Stimulated activated CD4-positive, alpha-beta T cell treated with anti-CD3 and anti-CD28 coated beads, Interleukin-15, amount 100 ng/mL, for 24 hours (primary cell): ENCODE measurements around the gene ARSA.
"Not testable (repeated sequence)": the region's sequence is repeated elsewhere in the genome, so short reads cannot be mapped to it uniquely, and the experiment has no call there.

ENCODE experiments used
- DNase-seq: peaks from one replicate; pipeline ENCODE4 v3.0.0-alpha.2; 2020

Gene ARSA

GRCh38 chr22:50654664-50655063, 26.7 kb upstream of the ARSA start:
- not testable (repeated sequence) for DNase-seq

- DNase-seq = no peak
These were observed 25.3 kb upstream of the ARSA start for GRCh38 chr22:50653256-50653655.

GRCh38 chr22:50643821-50644101, 15.8 kb upstream of the ARSA start:
- not testable (repeated sequence) for DNase-seq

- not testable (repeated sequence) for DNase-seq
These were observed 15.3 kb upstream of the ARSA start for GRCh38 chr22:50643021-50643820.

GRCh38 chr22:50641696-50642607, 14.0 kb upstream of the ARSA start:
- DNase-seq = no peak

- no peak for DNase-seq
These were observed 13.1 kb upstream of the ARSA start for GRCh38 chr22:50640857-50641647.

- not testable (repeated sequence) for DNase-seq
These were observed 12.3 kb upstream of the ARSA start for GRCh38 chr22:50640296-50640695.

- DNase-seq = no peak
These were observed 7.6 kb upstream of the ARSA start for GRCh38 chr22:50635591-50635990.

- no peak for DNase-seq
These were observed 5.8 kb upstream of the ARSA start for GRCh38 chr22:50633771-50634170.

- no peak for DNase-seq
These were observed 5.1 kb upstream of the ARSA start for GRCh38 chr22:50633086-50633485.

GRCh38 chr22:50630376-50630775, 2.4 kb upstream of the ARSA start:
- DNase-seq = no peak

GRCh38 chr22:50628543-50629134, 687 bp upstream of the ARSA start:
- peak; percentile 22 for DNase-seq

GRCh38 chr22:50626850-50627641, 906 bp downstream of the ARSA start:
- no peak for DNase-seq

GRCh38 chr22:50626314-50626849, 1.6 kb downstream of the ARSA start:
- no peak for DNase-seq

GRCh38 chr22:50625568-50626313, 2.2 kb downstream of the ARSA start:
- DNase-seq = no peak

GRCh38 chr22:50625131-50625567, 2.8 kb downstream of the ARSA start:
- no peak for DNase-seq

GRCh38 chr22:50624347-50625130, 3.4 kb downstream of the ARSA start:
- no peak for DNase-seq

- DNase-seq = no peak
These were observed 5.1 kb downstream of the ARSA start for GRCh38 chr22:50622723-50623327.

- peak; percentile 34 for DNase-seq
These were observed 5.8 kb downstream of the ARSA start for GRCh38 chr22:50621948-50622722.
